CD14-positive monocyte (primary cell): ENCODE data around the gene BTBD8. TPM values are rescaled to one million over a fixed set of nuclear protein-coding genes. Genes with fewer than 3 reads are reported as not detected.

Source experiments
- DNase-seq, 3 donors: peaks; one replicate each; pipeline ENCODE4 v3.0.0-alpha.2; 2011 to 2022
- H2AFZ ChIP-seq: 2 replicates; pipeline ENCODE4 v1.6.0; 2012; ENCODE audit warnings: mild to moderate bottlenecking, low read depth, low read length, inconsistent platforms; ENCODE audit not compliant: insufficient read depth, poor library complexity, severe bottlenecking
- H3K27ac ChIP-seq, 2 donors: 1 replicate in 1 of 2; 2 replicates in 1 of 2; pipeline ENCODE4 v1.5.1; 2012 to 2013; ENCODE audit warnings: low read length in 2 of 2, control low read depth in 1 of 2, inconsistent platforms in 1 of 2, low read depth in 1 of 2, mild to moderate bottlenecking in 1 of 2
- H3K27me3 ChIP-seq, 2 donors: one replicate each; pipeline versions ENCODE4 v1.6.0 to v1.6.1; 2011 to 2013; ENCODE audit warnings: low read length in 2 of 2; ENCODE audit not compliant: control insufficient read depth in 2 of 2, insufficient read depth in 2 of 2
- H3K36me3 ChIP-seq, 2 donors: replicated peaks in 1 of 2; 1 replicate in 1 of 2; 2 replicates in 1 of 2; pipeline versions ENCODE4 v1.5.1 to v1.6.1; 2012 to 2013; ENCODE audit warnings: low read length in 2 of 2, control low read depth in 1 of 2, inconsistent platforms in 1 of 2, mild to moderate bottlenecking in 1 of 2; ENCODE audit not compliant: insufficient read depth in 2 of 2, control insufficient read depth in 1 of 2
- H3K4me1 ChIP-seq, 2 donors: 1 replicate in 1 of 2; 2 replicates in 1 of 2; pipeline versions ENCODE4 v1.5.1 to v1.6.1; 2012 to 2013; ENCODE audit warnings: low read length in 2 of 2, control low read depth in 1 of 2, inconsistent platforms in 1 of 2, mild to moderate bottlenecking in 1 of 2, moderate library complexity in 1 of 2; ENCODE audit not compliant: insufficient read depth in 2 of 2, control insufficient read depth in 1 of 2
- H3K4me2 ChIP-seq: replicated peaks from 2 replicates; pipeline ENCODE3; 2012; ENCODE audit warnings: low read length, moderate library complexity, mild to moderate bottlenecking; ENCODE audit not compliant: poor library complexity, severe bottlenecking; ENCODE audit errors: extremely low read depth
- H3K4me3 ChIP-seq, 3 experiments: fragments of 200-600 bp in 1 of 3; sonication (generic) in 1 of 3; replicated peaks in 1 of 3; 1 replicate in 2 of 3; 2 replicates in 1 of 3; pipeline ENCODE4 v1.5.1; 2011 to 2013; ENCODE audit warnings: low read length in 3 of 3, mild to moderate bottlenecking in 3 of 3, control low read depth in 2 of 3, low read depth in 2 of 3, inconsistent platforms in 1 of 3, moderate library complexity in 1 of 3
- H3K79me2 ChIP-seq: 2 replicates; pipeline ENCODE4 v1.6.0; 2012; ENCODE audit warnings: mild to moderate bottlenecking, control low read depth, inconsistent platforms, low read length, moderate library complexity; ENCODE audit not compliant: insufficient read depth
- H3K9ac ChIP-seq: 2 replicates; pipeline ENCODE4 v1.6.0; 2017; ENCODE audit warnings: low read length, mild to moderate bottlenecking; ENCODE audit not compliant: insufficient read depth, poor library complexity, severe bottlenecking
- H3K9me3 ChIP-seq, 2 donors: replicated peaks in 1 of 2; 1 replicate in 1 of 2; 2 replicates in 1 of 2; pipeline versions ENCODE4 v1.5.1 to v1.6.1; 2012 to 2013; ENCODE audit warnings: low read length in 2 of 2, control low read depth in 1 of 2; ENCODE audit not compliant: control insufficient read depth in 1 of 2, insufficient read depth in 1 of 2
- H4K20me1 ChIP-seq: 2 replicates; pipeline ENCODE4 v1.6.0; 2012; ENCODE audit warnings: mild to moderate bottlenecking, low read length, control low read depth, moderate library complexity; ENCODE audit not compliant: insufficient read depth
- H3K27ac Mint-ChIP-seq, 7 donors: one replicate each; pipeline ENCODE4 v1.8.0; 2020; ENCODE audit warnings: mild to moderate bottlenecking in 7 of 7, mixed read lengths in 7 of 7, moderate library complexity in 6 of 7, inconsistent platforms in 2 of 7
- H3K27me3 Mint-ChIP-seq, 3 donors: one replicate each; pipeline ENCODE4 v1.8.0; 2021 to 2022; ENCODE audit warnings: low read depth in 3 of 3, mild to moderate bottlenecking in 3 of 3, mixed read lengths in 3 of 3, moderate library complexity in 3 of 3, inconsistent platforms in 1 of 3
- H3K36me3 Mint-ChIP-seq, 2 donors: one replicate each; pipeline ENCODE4 v1.8.0; 2020; ENCODE audit warnings: mixed read lengths in 2 of 2, inconsistent platforms in 1 of 2, mild to moderate bottlenecking in 1 of 2
- H3K4me1 Mint-ChIP-seq: one replicate; pipeline ENCODE4 v1.8.0; 2020; ENCODE audit warnings: mild to moderate bottlenecking, mixed read lengths
- H3K4me3 Mint-ChIP-seq, 2 donors: one replicate each; pipeline ENCODE4 v1.8.0; 2020; ENCODE audit warnings: mild to moderate bottlenecking in 2 of 2, mixed read lengths in 2 of 2, moderate library complexity in 1 of 2
- H3K9me3 Mint-ChIP-seq, 7 donors: one replicate each; pipeline ENCODE4 v1.8.0; 2020 to 2022; ENCODE audit warnings: mixed read lengths in 7 of 7, mild to moderate bottlenecking in 6 of 7, moderate library complexity in 6 of 7, inconsistent platforms in 2 of 7
- CTCF ChIP-seq: fragments of 200-600 bp; IDR thresholded peaks from one replicate; pipeline ENCODE4 v1.8.0; 2022; ENCODE audit warnings: antibody characterized with exemption, mild to moderate bottlenecking
- WGBS: methylation state at CpG from one replicate; pipeline ENCODE4 v1.1.5; 2013; ENCODE audit warnings: missing lambda C conversion rate; ENCODE audit not compliant: insufficient coverage; 5-methylcytosine and 5-hydroxymethylcytosine counted together
- intact Hi-C, 2 donors: fragments of 100-400 bp; cut with micrococcal nuclease; formaldehyde crosslinking; loops; one replicate each; pipeline versions ENCODE4 v1.15.0 to v1.15.1; 2023
- polyA plus RNA-seq, 3 donors: library from polyadenylated mRNA; depleted of rRNA in 1 of 3; unstranded in 2 of 3; stranded (reverse) in 1 of 3; fragments of 300-500 nt in 2 of 3; fragments of >200 nt in 1 of 3; fragmentation: Illumina TruSeq in 2 of 3; gene quantifications; 1 replicate in 2 of 3; 2 replicates in 1 of 3; pipeline ENCODE4 v1.2.3, GENCODE V29; 2012 to 2021

The BTBD8 gene
- polyA plus RNA-seq, 3 donors: 0.44 to 1.1 (median 0.88) TPM

- DNase-seq: no peak
- Histone ChIP-seq H3K4me1 (no peaks in the 10 kb centered on the region), H3K9ac (no peak overlapping the region), H3K4me3 (no peak overlapping the region), H3K9me3 (no peaks in the 10 kb centered on the region), H3K4me2 (no peak overlapping the region), H2AFZ (no peak overlapping the region), H3K27ac (no peak overlapping the region), H3K27me3 (no peaks in the 10 kb centered on the region), H3K79me2 (no peaks in the 10 kb centered on the region), H3K36me3 (no peaks in the 10 kb centered on the region), H4K20me1 (no peaks in the 10 kb centered on the region)
- peaks cover 3% of the 10 kb centered on the region for H3K4me1 Mint-ChIP-seq
- H3K4me3 Mint-ChIP-seq: no peak overlapping the region
- no peak overlapping the region for H3K27ac Mint-ChIP-seq
- TF ChIP-seq CTCF: no peak
- intact Hi-C loops: no loop called here
- peaks cover 0 to 3% (median 2%) of the 10 kb centered on the region in 7 donors for H3K9me3 Mint-ChIP-seq
- no peaks in the 10 kb centered on the region for H3K36me3 Mint-ChIP-seq
- H3K27me3 Mint-ChIP-seq: peaks cover 0 to 2% (median 2%) of the 10 kb centered on the region in 3 donors
- no CpG with 5 or more reads among the region's 2 CpGs for WGBS
Observed at GRCh38 chr1:92211166-92211565, 131.0 kb downstream of the BTBD8 start.

- intact Hi-C loops: no loop called here
- WGBS: 96% methylated on average over 24 of the region's 27 CpGs
- H2AFZ ChIP-seq: no peak within 1 kb of the TSS
- no peaks in the 10 kb centered on the region for H3K79me2 ChIP-seq
- H3K4me2 ChIP-seq: no peak within 1 kb of the TSS
- peaks cover 0 to 9% of the 10 kb centered on the region in 2 donors for H3K9me3 ChIP-seq
- no peak for TF ChIP-seq CTCF
- H3K4me3 Mint-ChIP-seq: no peak within 1 kb of the TSS
- H3K36me3 ChIP-seq: no peaks in the 10 kb centered on the region
- H3K4me1 ChIP-seq: no peaks in the 10 kb centered on the region
- peaks cover 2 to 14% (median 4%) of the 10 kb centered on the region in 7 donors for H3K9me3 Mint-ChIP-seq
- no peak within 1 kb of the TSS for H3K27ac Mint-ChIP-seq
- H3K27me3 ChIP-seq: no peaks in the 10 kb centered on the region
- H3K4me1 Mint-ChIP-seq: no peaks in the 10 kb centered on the region
- no peaks in the 10 kb centered on the region for H4K20me1 ChIP-seq
- H3K27me3 Mint-ChIP-seq: peaks cover 0 to 2% (median 2%) of the 10 kb centered on the region in 3 donors
- no peaks in the 10 kb centered on the region for H3K36me3 Mint-ChIP-seq
- H3K9ac ChIP-seq: no peak within 1 kb of the TSS
- DNase-seq: no peak
- H3K27ac ChIP-seq: no peak within 1 kb of the TSS
- H3K4me3 ChIP-seq: no peak within 1 kb of the TSS
Observed at GRCh38 chr1:92217721-92218120, 137.6 kb downstream of the BTBD8 start, which contains the start of gene C1orf146. C1orf146 (plus strand) TSS chr1:92217915; CDS start chr1:92231421, 13,506 bp downstream.
